DMS 273 (cell line): Measurements from ENCODE around the gene SNRPA.

Experiments
- DNase-seq: peaks from one replicate; lab custom pipeline; 2025; ENCODE audit not compliant: unreplicated experiment; lab: John Stamatoyannopoulos, UW

The SNRPA gene

GRCh38 chr19:40750874-40751537, at the start of gene SNRPA:
TSS of gene SNRPA (plus strand) at chr19:40751203. CDS start at chr19:40751409, 206 bp downstream.
- DNase-seq = peak; percentile 99

GRCh38 chr19:40701758-40702157, 49.2 kb upstream of the SNRPA start:
- no peak for DNase-seq

GRCh38 chr19:40702337-40703012, 48.5 kb upstream of the SNRPA start:
- peak; percentile 77 for DNase-seq

GRCh38 chr19:40703029-40703755, 47.8 kb upstream of the SNRPA start:
- DNase-seq = no peak

GRCh38 chr19:40704491-40705361, 46.3 kb upstream of the SNRPA start:
- no peak for DNase-seq

- no peak for DNase-seq
Measured at GRCh38 chr19:40705362-40705651, 45.7 kb upstream of the SNRPA start.

GRCh38 chr19:40705950-40706619, 44.9 kb upstream of the SNRPA start:
- no peak for DNase-seq

- no peak for DNase-seq
Measured at GRCh38 chr19:40707615-40708014, 43.4 kb upstream of the SNRPA start.

GRCh38 chr19:40709817-40710216, 41.2 kb upstream of the SNRPA start:
- DNase-seq = no peak

GRCh38 chr19:40713939-40714338, 37.1 kb upstream of the SNRPA start:
- DNase-seq = no peak

- DNase-seq = peak; percentile 97
Measured at GRCh38 chr19:40714441-40715299, 36.3 kb upstream of the SNRPA start.

- no peak for DNase-seq
Measured at GRCh38 chr19:40716031-40716481, 34.9 kb upstream of the SNRPA start.

- peak; percentile 99 for DNase-seq
Measured at GRCh38 chr19:40716482-40717324, 34.3 kb upstream of the SNRPA start, which contains the start of the genes COQ8B and ITPKC. TSS of gene COQ8B (minus strand) at chr19:40716886. CDS start at chr19:40714632, 2,254 bp downstream. TSS of gene ITPKC (plus strand) at chr19:40717112. CDS start at chr19:40717136, 24 bp downstream.

GRCh38 chr19:40717325-40717879, 33.6 kb upstream of the SNRPA start:
- no peak for DNase-seq

- DNase-seq = peak; percentile 48
Measured at GRCh38 chr19:40717880-40718773, 32.9 kb upstream of the SNRPA start.

GRCh38 chr19:40718774-40719391, 32.1 kb upstream of the SNRPA start:
- peak; percentile 65 for DNase-seq

GRCh38 chr19:40719414-40719894, 31.5 kb upstream of the SNRPA start:
- no peak for DNase-seq
